GM23338 (cell line): Measurements from ENCODE around the gene DPF3. TPM values are rescaled to one million over a fixed set of nuclear protein-coding genes. Genes with fewer than 3 reads are reported as not detected.

ENCODE experiments used
- ATAC-seq: fragments of 200-7000 bp; cut with Tn5 transposase; 3 replicates; pipeline ENCODE4 v1.9.1; 2020
- DNase-seq: peaks from one replicate; pipeline ENCODE4 v3.0.0-alpha.2; 2015; ENCODE audit warnings: low spot score
- H2AFZ ChIP-seq: fragments of 200-600 bp; sonication (generic); 2 replicates; pipeline ENCODE4 v1.8.0; 2016; ENCODE audit warnings: antibody characterized with exemption, mild to moderate bottlenecking, moderate library complexity
- H3F3A ChIP-seq: fragments of 200-600 bp; sonication (generic); replicated peaks from 2 replicates; pipeline ENCODE4 v1.8.0; 2017; ENCODE audit warnings: antibody characterized with exemption, mixed run types, low read depth
- H3K27ac ChIP-seq: fragments of 200-600 bp; sonication (generic); 2 replicates; pipeline ENCODE4 v1.6.1; 2016; ENCODE audit warnings: low read depth
- H3K27me3 ChIP-seq: fragments of 200-600 bp; sonication (generic); 2 replicates; pipeline ENCODE4 v1.8.0; 2016; ENCODE audit warnings: mild to moderate bottlenecking, mixed run types, moderate library complexity; ENCODE audit not compliant: insufficient read depth
- H3K36me3 ChIP-seq: fragments of 200-600 bp; sonication (generic); 2 replicates; pipeline ENCODE4 v1.8.0; 2016; ENCODE audit warnings: mild to moderate bottlenecking; ENCODE audit not compliant: insufficient read depth
- H3K4me1 ChIP-seq: fragments of 200-600 bp; sonication (generic); 2 replicates; pipeline ENCODE4 v1.8.0; 2016; ENCODE audit warnings: mild to moderate bottlenecking, moderate library complexity; ENCODE audit not compliant: insufficient read depth
- H3K4me2 ChIP-seq: fragments of 200-600 bp; sonication (generic); 2 replicates; pipeline ENCODE4 v1.7.1; 2017; ENCODE audit warnings: mixed run types
- H3K4me3 ChIP-seq: fragments of 200-600 bp; sonication (generic); 2 replicates; pipeline ENCODE4 v1.6.1; 2016; ENCODE audit warnings: mixed run types
- H3K79me2 ChIP-seq: fragments of 200-600 bp; sonication (generic); replicated peaks from 2 replicates; pipeline ENCODE4 v1.8.0; 2017; ENCODE audit warnings: mild to moderate bottlenecking; ENCODE audit not compliant: insufficient read depth
- H3K9me2 ChIP-seq: fragments of 200-600 bp; sonication (generic); 2 replicates; pipeline ENCODE4 v1.8.0; 2017; ENCODE audit not compliant: insufficient read depth
- H4K20me1 ChIP-seq: fragments of 200-600 bp; sonication (generic); replicated peaks from 2 replicates; pipeline ENCODE4 v1.8.0; 2017; ENCODE audit warnings: mild to moderate bottlenecking; ENCODE audit not compliant: insufficient read depth
- H3K27ac Mint-ChIP-seq: 2 replicates; pipeline ENCODE4 v1.8.0; 2020; ENCODE audit warnings: inconsistent platforms, mild to moderate bottlenecking, moderate library complexity, mixed read lengths
- H3K27me3 Mint-ChIP-seq: 3 replicates; pipeline ENCODE4 v1.8.0; 2022; ENCODE audit warnings: low read depth, mild to moderate bottlenecking, moderate library complexity, mixed read lengths, inconsistent platforms; ENCODE audit not compliant: insufficient read depth, poor library complexity
- H3K36me3 Mint-ChIP-seq: 3 replicates; pipeline ENCODE4 v1.8.0; 2021; ENCODE audit warnings: low read depth, mild to moderate bottlenecking, inconsistent platforms, moderate library complexity, mixed read lengths
- H3K4me1 Mint-ChIP-seq: 3 replicates; pipeline ENCODE4 v1.8.0; 2020; ENCODE audit warnings: mild to moderate bottlenecking, inconsistent platforms, mixed read lengths
- H3K4me3 Mint-ChIP-seq: 3 replicates; pipeline ENCODE4 v1.8.0; 2021; ENCODE audit warnings: moderate library complexity, mild to moderate bottlenecking, inconsistent platforms, mixed read lengths
- H3K9me3 Mint-ChIP-seq: 3 replicates; pipeline ENCODE4 v1.8.0; 2020; ENCODE audit warnings: moderate library complexity, mild to moderate bottlenecking, inconsistent platforms, mixed read lengths
- CREB1 ChIP-seq: fragments of 250-450 bp; sonication (Bioruptor Pico); IDR thresholded peaks from 2 replicates; pipeline ENCODE4 v1.5.0; 2020; ENCODE audit warnings: low read depth, mild to moderate bottlenecking, moderate library complexity
- ETS1 ChIP-seq: IDR thresholded peaks from 2 replicates; pipeline ENCODE4 v1.6.1; 2016; ENCODE audit warnings: antibody characterized with exemption
- EZH2 ChIP-seq: fragments of 200-600 bp; sonication (generic); IDR thresholded peaks from one replicate; pipeline ENCODE4 v1.8.0; 2017; ENCODE audit warnings: antibody characterized with exemption, mild to moderate bottlenecking, low read depth; ENCODE audit not compliant: unreplicated experiment
- NANOG ChIP-seq: IDR thresholded peaks from 2 replicates; pipeline ENCODE4 v1.6.1; 2016; ENCODE audit warnings: antibody characterized with exemption, borderline replicate concordance
- POLR2AphosphoS5 ChIP-seq: IDR thresholded peaks from 2 replicates; pipeline ENCODE4 v1.6.1; 2016; ENCODE audit warnings: antibody characterized with exemption, low read depth
- REST ChIP-seq: IDR thresholded peaks from one replicate; pipeline ENCODE4 v1.6.1; 2018; ENCODE audit warnings: antibody characterized with exemption; ENCODE audit not compliant: unreplicated experiment
- STAT1 ChIP-seq: IDR thresholded peaks from one replicate; pipeline ENCODE4 v1.6.1; 2016; ENCODE audit warnings: antibody characterized with exemption; ENCODE audit not compliant: unreplicated experiment
- ZNF114 ChIP-seq: fragments of 250-450 bp; sonication (Bioruptor Pico); IDR thresholded peaks from 2 replicates; pipeline ENCODE4 v1.5.0; 2020; ENCODE audit warnings: mild to moderate bottlenecking, moderate library complexity
- ZNF331 ChIP-seq: fragments of 250-450 bp; sonication (Bioruptor Pico); IDR thresholded peaks from 2 replicates; pipeline ENCODE4 v1.5.0; 2020; ENCODE audit warnings: low read depth, mild to moderate bottlenecking, moderate library complexity
- polyA plus RNA-seq: library from polyadenylated mRNA; unstranded; fragments of >200 nt; fragmentation: Nextera tagmentation; extraction: Ambion mirVana; gene quantifications from 2 replicates; pipeline ENCODE4 v1.2.1, GENCODE V29; 2016
- total RNA-seq: library from RNA; depleted of rRNA; stranded (reverse); fragments of >200 nt; shearing (Covaris generic); gene quantifications from 2 replicates; pipeline ENCODE4 v1.2.3, GENCODE V29; 2014

DPF3 gene
- total and polyA plus RNA-seq, 2 experiments from 2014 or later: 0.18 to 1.0 TPM

GRCh38 chr14:72722201-72722785 is 171.6 kb downstream of the DPF3 start:
- ATAC-seq: no peak
- Histone ChIP-seq H4K20me1 (no peaks in the 10 kb centered on the region), H3K4me2 (no peak overlapping the region), H3K9me2 (no peaks in the 10 kb centered on the region), H3K27ac (no peak overlapping the region), H3K4me1 (no peaks in the 10 kb centered on the region), H3K4me3 (no peak overlapping the region), H3K79me2 (no peaks in the 10 kb centered on the region), H3K27me3 (no peaks in the 10 kb centered on the region), H3F3A (no peaks in the 10 kb centered on the region), H2AFZ (no peak overlapping the region), H3K36me3 (no peaks in the 10 kb centered on the region)
- Mint-ChIP-seq H3K9me3 (no peaks in the 10 kb centered on the region), H3K4me3 (no peak overlapping the region), H3K4me1 (no peaks in the 10 kb centered on the region), H3K36me3 (no peaks in the 10 kb centered on the region), H3K27me3 (no peaks in the 10 kb centered on the region), H3K27ac (no peak overlapping the region)
- TF ChIP-seq CREB1 (CRISPR knock-in tag) (no peak), REST (no peak), ZNF114 (no peak), EZH2 (no peak), ETS1 (no peak), STAT1 (no peak), ZNF331 (CRISPR knock-in tag) (no peak)
- DNase-seq: no peak

- DNase-seq (no peak), ATAC-seq (no peak)
- H3K36me3 Mint-ChIP-seq: no peaks in the 10 kb centered on the region; the same call in 2 of the 3 replicates
- no peak overlapping the region for H3K4me3 ChIP-seq
- H3K27me3 Mint-ChIP-seq: peaks cover 3% of the 10 kb centered on the region
- no peaks in the 10 kb centered on the region for H3K27me3 ChIP-seq
- H2AFZ ChIP-seq: no peak overlapping the region
- no peaks in the 10 kb centered on the region for H4K20me1 ChIP-seq
- H3K4me1 ChIP-seq: no peaks in the 10 kb centered on the region
- no peak overlapping the region for H3K4me3 Mint-ChIP-seq
- no peak overlapping the region for H3K4me2 ChIP-seq
- H3K27ac ChIP-seq: no peak overlapping the region
- H3F3A ChIP-seq: no peaks in the 10 kb centered on the region
- H3K4me1 Mint-ChIP-seq: no peaks in the 10 kb centered on the region
- H3K9me2 ChIP-seq: no peaks in the 10 kb centered on the region
- no peaks in the 10 kb centered on the region for H3K36me3 ChIP-seq
- H3K79me2 ChIP-seq: no peaks in the 10 kb centered on the region
- H3K9me3 Mint-ChIP-seq: no peaks in the 10 kb centered on the region
- no peak overlapping the region for H3K27ac Mint-ChIP-seq
- TF ChIP-seq ZNF114: no peak
- no peak for TF ChIP-seq NANOG
- TF ChIP-seq POLR2AphosphoS5: no peak
- TF ChIP-seq EZH2: no peak
- no peak for TF ChIP-seq REST
These were observed 172.8 kb downstream of the DPF3 start for GRCh38 chr14:72721083-72721482.
